GM21381 (cell line): ENCODE data around the gene LMNTD1.
"Not testable (repeated sequence)": the region's sequence is repeated elsewhere in the genome, so short reads cannot be mapped to it uniquely, and the experiment has no call there.

Experiments
- ATAC-seq: cut with Tn5 transposase; IDR thresholded peaks from one replicate; pipeline ENCODE4 v1.9.1; 2021; ENCODE audit warnings: mild to moderate bottlenecking, moderate library complexity; ENCODE audit not compliant: unreplicated experiment

The LMNTD1 gene

DNA sequence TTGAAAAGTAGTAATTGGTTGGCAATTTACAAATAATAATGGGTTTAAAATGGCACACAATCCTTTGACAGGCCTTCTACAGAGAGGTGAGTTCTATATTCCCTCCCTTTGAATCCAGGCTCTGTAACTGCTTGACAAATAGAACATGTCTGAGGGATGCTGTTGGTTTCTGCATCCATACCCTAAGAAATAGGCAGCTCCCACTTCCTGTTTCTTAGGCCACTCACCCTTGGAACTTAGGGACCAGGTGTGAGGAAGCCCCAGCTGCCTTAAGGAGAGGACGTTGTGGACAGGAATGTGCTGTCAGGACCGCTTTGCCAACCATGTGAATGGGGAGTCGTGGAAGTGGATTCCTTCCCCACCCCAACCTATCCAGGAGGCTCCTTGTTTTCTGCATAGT, 59.4 kb downstream of the LMNTD1 start:
- ATAC-seq: no peak

DNA sequence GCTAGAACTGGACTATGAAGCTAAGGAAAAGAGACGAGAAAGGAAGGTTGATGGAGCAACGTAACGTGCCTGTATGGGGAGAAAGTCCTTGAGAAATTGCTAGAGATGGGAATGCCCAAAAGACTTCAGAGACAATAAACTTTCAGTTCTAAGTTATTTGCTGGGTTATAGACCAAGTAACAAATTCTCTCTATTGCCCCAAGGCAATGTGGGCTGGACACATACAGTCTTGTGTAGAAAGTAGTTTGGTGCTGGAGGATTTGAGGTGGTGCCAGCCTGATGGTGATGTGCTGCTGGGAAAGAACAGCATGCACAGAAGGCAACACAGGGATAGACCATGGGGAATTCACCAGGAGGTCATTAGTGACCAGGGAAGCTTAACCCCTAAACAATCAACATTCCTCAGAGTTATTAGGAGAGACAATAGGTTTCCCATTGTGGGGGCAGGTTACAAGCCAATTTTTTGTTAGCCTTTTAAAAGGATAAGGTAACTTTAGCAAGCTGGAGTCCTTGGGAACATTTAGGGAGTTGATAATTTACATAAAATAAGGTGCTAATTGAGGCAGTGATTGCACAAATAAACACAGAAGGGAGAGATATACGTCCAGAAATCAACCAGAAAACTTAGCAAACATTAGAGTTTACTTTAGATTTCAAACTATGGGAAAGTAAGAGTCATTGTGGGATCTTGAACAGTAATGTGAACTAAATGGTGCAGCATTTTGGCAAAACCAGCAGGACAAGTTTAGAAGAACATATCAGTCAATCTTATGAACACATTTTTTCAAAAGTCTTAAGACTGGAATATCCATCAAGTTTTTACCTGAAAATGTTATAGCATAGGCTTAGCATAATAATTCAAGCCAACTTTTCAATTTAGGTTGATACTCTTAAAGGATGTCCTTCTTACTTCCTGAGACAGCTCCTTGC, 61.4 kb downstream of the LMNTD1 start:
- ATAC-seq: no peak

DNA sequence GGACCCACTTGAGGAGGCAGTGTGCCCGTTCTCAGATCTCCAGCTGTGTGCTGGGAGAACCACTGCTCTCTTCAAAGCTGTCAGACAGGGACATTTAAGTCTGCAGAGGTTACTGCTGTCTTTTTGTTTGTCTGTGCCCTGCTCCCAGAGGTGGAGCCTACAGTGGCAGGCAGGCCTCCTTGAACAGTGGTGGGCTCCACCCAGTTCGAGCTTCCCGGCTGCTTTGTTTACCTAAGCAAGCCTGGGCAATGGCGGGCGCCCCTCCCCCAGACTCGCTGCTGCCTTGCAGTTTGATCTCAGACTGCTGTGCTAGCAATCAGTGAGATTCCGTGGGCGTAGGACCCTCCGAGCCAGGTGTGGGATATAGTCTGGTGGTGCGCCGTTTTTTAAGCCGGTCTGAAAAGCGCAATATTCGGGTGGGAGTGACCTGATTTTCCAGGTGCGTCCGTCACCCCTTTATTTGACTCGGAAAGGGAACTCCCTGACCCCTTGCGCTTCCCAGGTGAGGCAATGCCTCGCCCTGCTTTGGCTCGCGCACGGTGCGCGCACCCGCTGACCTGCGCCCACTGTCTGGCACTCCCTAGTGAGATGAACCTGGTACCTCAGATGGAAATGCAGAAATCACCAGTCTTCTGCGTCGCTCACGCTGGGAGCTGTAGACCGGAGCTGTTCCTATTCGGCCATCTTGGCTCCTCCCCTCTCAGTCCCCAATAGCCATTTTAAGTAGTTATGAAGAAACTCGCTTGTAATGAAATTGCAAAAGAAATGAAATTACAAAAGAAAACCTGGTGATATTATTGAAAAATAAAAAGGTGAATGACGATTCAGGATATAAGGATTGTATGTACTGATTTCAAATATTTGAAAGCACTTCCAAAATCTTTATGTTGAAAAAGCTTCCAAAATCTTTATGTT, 63.9 kb downstream of the LMNTD1 start:
- ATAC-seq: not testable (repeated sequence)

DNA sequence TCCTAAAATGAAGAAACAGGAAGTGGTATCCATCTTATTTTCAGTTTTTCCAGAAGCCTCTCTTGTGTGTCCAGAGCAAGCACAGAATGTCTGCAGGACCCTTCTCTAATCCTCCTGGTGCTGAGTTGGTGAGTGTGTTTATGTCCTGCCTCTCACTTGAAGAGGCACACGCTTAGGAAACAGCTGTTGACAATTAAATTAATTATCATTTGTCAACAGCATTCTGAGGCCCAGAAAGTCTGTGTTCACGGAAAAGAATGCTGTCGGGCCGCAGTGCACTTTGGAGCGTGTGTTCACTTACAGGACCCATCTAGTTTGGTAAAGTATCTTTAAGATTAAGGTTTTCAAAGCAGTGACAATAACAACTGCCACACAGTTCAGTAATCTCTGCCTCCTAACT, 70.5 kb downstream of the LMNTD1 start:
- ATAC-seq: no peak

DNA sequence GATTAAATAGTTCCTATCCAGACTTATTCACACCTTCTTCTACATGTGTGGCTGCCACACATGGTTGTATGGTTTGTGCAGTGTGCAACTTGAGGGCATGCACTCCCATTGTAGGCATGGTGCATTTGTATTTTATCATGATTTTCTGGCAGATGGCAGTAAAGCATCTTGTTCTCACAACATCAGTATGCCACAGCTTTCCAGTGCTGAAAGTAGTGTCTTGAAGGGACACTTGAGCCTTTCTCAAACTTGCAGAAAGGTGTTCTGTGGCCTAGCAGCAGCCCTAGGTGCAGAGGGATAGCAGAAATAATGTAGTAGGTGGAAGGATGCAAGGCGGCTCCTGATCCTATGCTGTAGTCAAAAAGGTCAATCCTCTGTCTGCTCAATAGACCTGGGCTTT, 72.9 kb downstream of the LMNTD1 start:
- ATAC-seq: no peak

DNA sequence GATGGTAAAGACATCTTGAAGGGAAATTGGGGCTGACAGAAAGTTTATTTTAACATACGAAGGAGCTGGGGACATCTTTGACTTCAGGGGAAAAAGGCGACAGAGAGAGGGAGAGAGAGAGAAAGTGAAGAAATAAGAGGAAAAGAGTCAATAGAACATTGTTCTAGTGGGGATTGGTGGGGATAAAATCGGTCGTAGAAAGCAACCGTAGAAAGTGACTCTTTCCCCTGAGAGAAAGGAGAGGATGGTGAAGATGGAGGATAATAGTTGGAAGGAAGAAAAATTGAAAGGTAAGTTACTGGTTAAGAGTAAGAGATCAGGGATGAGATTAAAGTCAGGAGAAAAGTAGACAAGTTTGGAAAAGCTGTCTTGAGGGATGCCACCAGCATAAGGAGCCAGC, 75.9 kb downstream of the LMNTD1 start:
- no peak for ATAC-seq

DNA sequence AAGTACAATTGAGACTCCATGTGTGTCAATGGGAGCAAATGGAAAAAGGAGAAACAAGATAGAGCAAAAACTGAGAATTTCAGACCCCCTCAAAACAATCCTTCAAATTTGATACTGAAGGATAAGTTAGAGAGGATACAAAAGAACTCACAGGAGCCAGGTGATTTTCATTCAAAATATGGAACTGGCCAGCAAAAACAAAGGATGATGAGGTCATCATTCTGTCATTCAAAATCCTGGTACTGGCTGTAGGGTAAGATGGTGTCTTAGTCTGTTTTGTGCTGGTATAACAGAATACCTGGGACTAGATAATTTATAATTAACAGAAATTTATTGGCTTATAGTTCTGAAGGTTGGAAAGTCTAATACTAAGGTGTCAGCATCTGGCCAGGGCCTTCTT, 80.6 kb downstream of the LMNTD1 start:
- ATAC-seq: no peak

DNA sequence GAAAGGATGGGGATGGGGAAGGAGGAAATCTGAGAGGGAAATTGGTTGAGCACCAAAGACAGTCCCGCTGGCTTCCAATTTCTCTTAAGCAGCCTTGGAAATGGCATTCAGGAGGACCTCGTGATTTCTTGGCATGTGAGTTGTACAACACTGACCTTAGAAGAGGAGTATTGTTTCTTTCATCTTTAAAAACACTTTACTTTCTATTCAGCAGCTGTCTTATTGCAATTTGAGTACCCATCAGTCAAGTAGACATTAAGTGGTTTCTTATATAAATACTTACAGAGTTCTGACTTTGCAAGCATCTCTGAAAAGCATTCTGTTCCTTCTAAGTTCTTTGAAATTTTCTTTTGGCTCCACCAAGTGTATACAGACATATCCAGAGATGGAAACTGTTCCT, 83.2 kb downstream of the LMNTD1 start:
- no peak for ATAC-seq

DNA sequence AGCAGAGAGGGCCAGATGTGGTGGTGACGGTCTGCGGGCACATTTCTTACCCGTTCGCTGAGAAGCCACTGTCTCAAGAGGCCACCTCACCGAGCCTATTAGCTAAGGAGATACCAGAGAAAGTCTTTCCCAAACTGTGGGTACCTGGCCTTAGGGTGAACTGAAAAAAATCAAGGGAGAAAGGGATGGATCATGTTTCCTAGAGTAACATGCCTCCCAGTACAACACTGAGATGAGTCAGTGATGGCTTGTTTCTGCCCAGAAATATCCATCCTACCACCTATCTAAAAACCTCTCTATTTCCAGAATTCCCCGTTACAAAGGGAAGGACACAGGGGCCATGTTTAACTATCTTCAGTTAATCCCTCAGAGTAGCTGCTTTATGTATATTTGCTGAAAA, 83.7 kb downstream of the LMNTD1 start:
- no peak for ATAC-seq

DNA sequence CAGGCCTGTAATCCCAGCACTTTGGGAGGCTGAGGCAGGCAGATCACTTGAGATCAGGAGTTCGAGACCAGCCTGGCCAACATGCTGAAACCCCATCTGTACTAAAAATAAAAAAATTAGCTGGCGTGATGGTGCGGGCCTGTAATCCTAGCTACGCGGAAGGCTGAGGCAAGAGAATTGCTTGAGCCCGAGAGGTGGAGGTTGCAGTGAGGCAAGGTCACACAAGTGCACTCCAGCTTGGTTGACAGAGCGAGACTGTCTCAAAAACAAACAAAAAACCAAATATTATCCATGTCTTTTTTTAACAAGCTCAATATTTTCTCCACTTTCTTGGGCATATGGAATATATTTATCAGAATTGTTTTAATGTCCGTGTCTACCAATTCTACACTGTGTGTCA, 89.6 kb downstream of the LMNTD1 start:
- ATAC-seq: no peak

DNA sequence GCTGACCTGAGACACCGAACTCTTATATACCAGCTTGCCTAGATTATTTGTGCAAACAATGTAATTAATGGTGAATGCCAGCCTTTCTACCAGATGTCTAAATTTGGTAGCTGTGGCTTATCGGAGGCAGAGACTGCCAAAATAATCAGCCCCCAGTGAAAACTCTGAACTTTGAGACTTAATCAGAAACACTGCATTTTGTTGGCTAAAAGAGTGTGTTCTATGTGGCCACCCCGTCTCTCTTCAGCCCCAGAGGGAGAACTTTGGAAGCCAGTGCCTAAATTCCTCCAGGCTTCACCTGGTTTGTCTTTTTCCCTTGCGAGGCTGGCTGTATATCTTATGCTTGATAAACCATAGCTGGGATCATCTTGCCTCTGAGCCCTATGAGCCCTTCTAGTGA, 90.1 kb downstream of the LMNTD1 start:
- no peak for ATAC-seq

DNA sequence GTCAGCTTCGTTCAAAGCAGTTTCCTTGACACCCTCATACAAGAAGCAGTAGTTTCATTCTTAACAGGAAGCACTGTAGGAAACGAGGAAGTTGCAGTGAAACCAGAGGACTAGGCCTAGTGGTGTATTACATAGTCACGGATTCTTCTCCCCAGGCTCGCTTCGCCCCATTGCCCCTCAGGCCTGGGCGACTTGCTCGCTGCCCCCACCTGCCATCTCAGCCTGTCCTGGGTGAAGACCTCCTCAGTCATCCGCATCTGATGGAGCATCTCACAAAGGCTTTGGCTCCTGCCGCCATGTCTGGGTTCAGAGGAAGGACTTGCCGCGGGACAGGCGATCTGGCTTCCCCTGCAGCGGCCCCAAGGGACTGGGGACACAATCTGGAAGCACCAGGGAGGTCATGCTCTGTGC, 93.5 kb downstream of the LMNTD1 start:
- ATAC-seq: peak; percentile 93

DNA sequence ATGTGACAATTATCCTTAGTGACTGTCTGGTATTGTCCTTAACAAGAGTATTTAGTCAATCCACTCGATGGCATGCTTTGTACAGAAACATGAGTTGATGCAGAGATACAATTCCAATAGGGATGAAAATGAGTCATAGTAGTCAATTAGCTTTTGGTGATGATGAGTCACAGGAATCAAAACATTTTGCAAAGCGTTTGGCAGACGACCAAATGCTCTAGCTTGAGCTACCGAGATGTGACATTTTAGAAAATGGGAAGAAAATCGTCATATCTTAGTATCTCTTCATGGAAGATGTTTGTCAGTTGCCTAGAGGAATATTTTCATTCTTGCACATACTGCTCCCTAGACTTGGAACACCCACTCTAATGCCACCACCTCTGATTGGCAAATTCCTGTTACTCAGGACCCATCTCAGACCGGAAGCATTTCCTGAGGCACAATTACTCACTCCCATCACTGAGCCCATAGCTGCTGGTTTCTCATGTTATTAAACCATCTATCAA, 95.0 kb downstream of the LMNTD1 start:
- no peak for ATAC-seq

DNA sequence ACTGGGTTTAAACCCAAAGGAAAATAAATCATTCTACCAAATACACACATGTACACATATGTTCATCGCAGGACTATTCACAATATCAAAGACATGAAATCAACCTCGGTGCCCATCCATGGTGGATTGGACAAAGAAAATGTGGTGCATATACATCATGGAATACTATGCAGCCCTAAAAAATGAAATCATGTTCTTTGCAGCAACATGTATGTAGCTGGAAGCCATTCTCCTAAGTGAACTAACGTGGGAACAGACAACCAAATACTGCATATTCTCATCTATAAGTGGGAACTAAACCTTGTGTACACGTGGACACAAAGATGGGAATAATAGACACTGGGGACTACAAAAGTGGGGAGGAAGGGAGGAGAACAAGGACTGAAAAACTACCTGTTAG, 96.6 kb downstream of the LMNTD1 start:
- ATAC-seq: no peak

DNA sequence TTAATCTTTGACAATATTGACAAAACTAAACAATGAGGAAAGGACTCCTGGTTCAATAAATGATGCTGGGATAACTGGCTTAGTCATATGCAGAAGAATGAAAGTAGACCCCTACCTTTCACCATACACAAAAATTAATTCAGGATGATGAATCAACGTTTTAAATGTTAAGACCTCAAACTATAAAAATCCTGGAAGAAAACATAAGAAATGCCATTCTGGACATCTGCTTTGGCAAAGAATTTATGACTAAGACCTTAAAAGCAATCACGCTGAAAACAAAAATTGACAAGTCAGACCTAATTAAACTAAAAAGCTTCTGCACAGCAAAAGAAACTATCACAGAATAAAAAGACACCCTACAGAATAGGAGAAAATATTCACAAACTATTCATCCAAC, 97.4 kb downstream of the LMNTD1 start:
- no peak for ATAC-seq

DNA sequence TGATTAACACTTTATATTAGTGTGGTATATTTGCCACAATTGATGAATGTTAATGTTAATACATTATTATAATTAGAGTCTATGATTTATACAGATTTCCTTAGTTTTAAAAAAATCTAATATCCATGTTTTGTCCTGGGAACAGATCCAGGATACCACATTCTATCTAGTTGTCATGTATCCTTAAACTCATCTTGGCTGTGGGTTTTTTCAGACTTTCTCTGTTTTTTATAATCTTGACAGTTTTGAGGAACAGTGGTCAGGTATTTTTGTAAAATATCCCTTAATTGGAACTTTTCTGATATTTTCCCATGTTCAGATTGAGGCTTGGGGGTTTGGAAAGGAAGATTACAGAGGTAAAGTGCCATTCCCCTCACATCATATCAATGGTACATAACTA, 104.1 kb downstream of the LMNTD1 start:
- ATAC-seq: no peak

DNA sequence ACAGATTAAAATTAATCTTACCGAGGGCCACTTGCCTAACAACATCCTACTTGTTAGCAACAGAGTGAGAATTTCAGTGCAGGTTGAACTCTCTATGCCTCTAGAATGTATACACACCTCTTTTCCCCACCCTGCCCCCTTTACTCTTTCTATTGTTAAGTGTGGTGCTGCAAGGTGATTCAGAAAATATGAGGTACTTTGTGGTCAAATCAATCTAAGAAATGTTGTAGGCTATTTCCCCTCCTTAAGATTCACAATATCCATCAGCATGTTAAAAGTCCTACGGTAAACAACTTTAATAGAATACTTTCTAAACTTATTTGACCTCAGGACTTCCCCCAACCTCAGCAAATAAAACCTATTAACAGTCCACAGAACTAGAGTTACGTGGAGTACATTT, 106.0 kb downstream of the LMNTD1 start:
- ATAC-seq: no peak

DNA sequence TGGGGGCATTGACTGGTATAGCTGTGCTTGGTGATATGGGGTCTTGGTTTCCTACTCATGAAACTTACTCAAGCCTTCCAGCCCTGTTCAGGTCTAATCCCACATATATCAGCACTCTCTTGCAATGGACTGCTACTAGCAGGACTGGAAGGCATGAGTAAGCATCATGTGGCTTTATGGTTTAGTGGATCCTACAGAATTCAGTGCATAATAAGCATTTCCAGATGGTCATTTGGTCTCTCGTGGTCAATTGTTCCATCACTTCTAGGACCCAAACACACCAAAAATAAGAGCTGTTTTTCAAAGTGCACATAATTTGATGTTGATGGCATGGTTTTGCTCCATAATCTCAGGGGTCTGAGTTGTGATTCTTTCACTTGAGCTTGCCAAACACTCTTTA, 114.4 kb downstream of the LMNTD1 start:
- no peak for ATAC-seq

DNA sequence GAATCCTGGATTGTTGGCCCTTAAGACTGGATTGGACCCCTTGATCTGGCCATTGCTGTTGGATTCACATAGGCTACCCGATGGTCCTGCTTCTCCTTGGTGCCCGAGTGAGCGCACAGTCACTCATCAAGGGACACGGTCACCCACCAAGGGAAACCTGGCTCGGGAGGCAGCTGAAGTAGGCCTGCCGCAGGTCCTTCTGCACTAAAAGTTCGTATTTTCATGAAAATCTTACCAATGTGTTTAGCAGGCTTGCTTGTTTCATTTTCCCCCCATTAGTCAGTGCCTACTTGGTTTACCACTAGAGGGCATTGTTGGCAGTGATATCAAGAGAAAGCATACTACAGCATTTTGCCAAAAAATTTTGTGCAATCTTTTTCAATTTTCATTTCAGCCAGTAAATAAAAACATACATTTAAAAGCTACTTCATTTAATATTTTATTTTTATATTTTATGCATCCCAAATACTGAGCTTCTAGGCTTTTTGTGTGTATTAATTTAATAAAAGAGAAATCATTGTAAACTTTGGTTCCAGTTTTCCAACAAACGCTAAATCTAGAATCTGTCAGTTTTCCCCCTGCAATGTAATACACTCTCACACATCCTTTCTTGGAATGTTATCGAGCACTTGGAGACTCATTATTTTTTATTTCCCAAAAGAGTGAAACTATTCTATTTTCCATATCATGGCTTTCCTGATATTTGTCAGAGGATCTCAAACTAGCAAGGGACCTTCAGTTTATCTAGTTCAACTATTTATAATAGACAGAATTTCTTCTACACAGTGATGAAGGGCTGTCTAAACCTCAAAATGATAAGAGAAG, 116.7 kb downstream of the LMNTD1 start:
- no peak for ATAC-seq

DNA sequence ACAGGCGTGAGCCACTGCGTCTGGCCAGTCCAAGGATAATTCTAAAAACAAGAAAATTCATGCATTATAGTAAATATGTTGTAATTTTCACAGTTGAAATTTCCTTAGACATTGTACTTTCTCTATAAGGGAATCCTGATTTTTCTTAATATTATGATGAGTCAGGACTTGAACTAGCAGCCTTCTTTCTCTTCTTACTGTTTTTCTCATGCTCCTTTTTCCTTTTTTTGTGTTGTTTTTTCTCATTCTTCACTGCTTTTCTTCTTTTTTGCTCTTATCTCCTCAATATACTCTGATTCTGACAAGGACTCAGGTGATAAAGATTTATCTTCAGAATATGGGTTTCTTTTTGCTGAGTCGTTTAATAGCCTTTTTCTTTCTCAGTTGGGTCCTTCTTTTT, 117.7 kb downstream of the LMNTD1 start:
- ATAC-seq: no peak

DNA sequence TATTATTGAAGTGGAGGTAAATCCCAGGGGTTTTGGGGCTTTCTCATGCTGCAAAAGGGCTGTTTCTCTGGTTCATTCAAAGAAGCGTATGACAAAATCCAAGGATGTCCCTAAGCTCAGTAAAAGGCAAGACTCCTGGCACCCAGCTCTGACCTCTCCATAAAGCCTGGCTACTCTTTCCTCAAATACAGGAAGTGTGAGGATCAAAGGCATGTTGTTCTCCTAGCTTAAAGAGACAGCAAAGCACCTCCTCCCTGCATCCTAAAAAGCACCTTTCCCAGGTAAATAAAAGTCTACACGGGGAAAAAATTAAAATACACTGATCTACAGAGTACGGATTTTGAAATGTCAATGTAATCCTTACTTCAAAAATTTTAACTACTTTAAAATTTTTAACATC, 118.6 kb downstream of the LMNTD1 start:
- no peak for ATAC-seq
